Measurements from ENCODE around the gene RECQL5. TPM values are rescaled to one million over a fixed set of nuclear protein-coding genes. Genes with fewer than 3 reads are reported as not detected.

Gene RECQL5
- total and polyA plus RNA-seq, 11 donors: 6.0 to 15.9 (median 10.2) TPM

DNA sequence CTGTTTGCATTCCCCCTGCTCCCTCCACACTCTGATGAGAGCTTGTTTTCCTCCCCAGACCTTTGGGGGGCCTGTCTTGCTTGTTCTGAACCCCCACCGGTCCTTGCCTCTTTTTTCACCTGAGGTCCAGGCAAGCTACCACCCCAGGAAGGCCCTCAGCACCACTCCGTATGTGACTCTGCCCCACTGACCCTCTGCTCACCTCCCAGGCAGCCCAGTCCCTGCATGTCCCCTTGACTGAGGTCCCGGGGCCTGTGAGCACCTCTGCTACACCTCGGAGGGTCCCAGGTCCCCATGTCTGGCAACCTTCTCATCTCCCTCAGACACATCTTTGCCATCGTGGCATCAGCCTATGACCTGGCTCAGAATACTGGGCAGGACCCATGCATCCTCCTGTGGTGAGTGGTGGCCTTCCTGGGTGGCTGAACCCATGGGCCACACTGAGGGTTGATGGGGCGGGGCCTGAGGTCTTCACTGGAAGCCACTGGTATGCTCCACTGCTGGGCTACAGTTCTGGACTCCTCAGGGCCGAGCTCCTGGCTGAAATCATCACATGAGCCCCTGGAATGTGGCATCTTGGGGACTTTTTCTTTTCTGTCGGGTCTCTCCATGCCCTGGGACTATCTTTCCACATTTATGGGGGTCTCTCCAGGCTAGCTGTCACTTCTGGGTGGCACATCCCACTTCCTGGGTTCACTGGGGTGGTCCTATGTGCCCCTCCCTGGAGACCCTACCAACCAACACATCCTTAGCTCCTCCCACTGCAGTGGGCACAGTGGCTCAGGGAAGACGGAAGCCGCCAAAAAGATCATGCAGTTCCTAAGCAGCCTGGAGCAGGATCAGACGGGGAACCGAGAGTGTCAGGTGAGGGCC lies 75.9 kb downstream of the RECQL5 start:
- DNase-seq: peak in 1 of 5 donors; percentile 15
- WGBS, 4 donors: 85 to 88% (median 86%) methylated on average over 12 of the region's 12 CpGs
- ATAC-seq: no peak
- peaks cover 0 to 4% (median 0%) of the 10 kb centered on the region in 9 donors for H3K36me3 ChIP-seq
- no peaks in the 10 kb centered on the region for H3K9me3 ChIP-seq
- H3K27me3 ChIP-seq: no peaks in the 10 kb centered on the region
- peaks cover 0 to 29% (median 14%) of the 10 kb centered on the region in 12 donors for H3K4me1 ChIP-seq
- TF ChIP-seq POLR2A (IDR thresholded peaks at IDR 0.05): no peak
- TF ChIP-seq, protein P1, sequence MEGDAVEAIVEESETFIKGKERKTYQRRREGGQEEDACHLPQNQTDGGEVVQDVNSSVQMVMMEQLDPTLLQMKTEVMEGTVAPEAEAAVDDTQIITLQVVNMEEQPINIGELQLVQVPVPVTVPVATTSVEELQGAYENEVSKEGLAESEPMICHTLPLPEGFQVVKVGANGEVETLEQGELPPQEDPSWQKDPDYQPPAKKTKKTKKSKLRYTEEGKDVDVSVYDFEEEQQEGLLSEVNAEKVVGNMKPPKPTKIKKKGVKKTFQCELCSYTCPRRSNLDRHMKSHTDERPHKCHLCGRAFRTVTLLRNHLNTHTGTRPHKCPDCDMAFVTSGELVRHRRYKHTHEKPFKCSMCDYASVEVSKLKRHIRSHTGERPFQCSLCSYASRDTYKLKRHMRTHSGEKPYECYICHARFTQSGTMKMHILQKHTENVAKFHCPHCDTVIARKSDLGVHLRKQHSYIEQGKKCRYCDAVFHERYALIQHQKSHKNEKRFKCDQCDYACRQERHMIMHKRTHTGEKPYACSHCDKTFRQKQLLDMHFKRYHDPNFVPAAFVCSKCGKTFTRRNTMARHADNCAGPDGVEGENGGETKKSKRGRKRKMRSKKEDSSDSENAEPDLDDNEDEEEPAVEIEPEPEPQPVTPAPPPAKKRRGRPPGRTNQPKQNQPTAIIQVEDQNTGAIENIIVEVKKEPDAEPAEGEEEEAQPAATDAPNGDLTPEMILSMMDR (IDR thresholded peaks at IDR 0.05): no peak
- intact Hi-C loops (cut with DNase I): loop anchor here in 1 of 10 donors (10.0 kb wide), 1 partner anchor 166 kb away; no protein-coding TSS in a partner anchor
- H3K4me3 ChIP-seq: no peak overlapping the region
- no peak overlapping the region for H3K27ac ChIP-seq

DNA sequence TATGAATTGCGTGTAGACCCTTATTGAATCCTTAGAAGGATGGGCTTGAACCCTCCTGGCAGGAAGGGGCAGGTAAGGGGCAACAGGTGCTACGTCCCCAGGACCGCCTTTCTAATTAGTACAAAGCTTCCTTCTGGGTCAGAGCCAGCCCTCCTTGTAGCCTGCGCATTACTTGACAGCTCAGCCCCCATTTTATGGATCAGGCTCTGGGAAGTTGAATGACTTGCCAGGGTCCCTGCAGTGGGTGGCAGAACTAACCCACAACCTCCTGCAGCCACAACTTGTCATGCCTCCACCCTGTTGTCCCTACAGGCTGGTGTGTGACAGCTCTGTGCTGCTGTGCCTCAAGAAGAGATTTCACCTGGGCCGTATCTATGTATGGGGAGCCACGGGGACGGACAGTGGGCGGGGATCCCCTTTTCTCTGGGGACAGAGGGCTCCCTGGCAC lies 76.6 kb downstream of the RECQL5 start:
- Histone ChIP-seq H3K27me3 (no peaks in the 10 kb centered on the region), H3K27ac (peak overlapping the region in 3 of 12 donors; percentile 73 to 96 (median 91)), H3K36me3 (peaks cover 0 to 4% (median 0%) of the 10 kb centered on the region in 9 donors), H3K9me3 (no peaks in the 10 kb centered on the region), H3K4me1 (peaks cover 0 to 29% (median 14%) of the 10 kb centered on the region in 12 donors), H3K4me3 (peak overlapping the region in 1 of 12 donors; percentile 75)
- ATAC-seq: no peak
- TF ChIP-seq, protein P1 (IDR thresholded peaks at IDR 0.05): no peak
- WGBS, 4 donors: 85 to 87% (median 86%) methylated on average over 8 of the region's 8 CpGs
- intact Hi-C loops (cut with DNase I): loop anchor here in 1 of 10 donors (10.0 kb wide), 1 partner anchor 166 kb away; no protein-coding TSS in a partner anchor
- peak in 1 of 5 donors; percentile 15 for DNase-seq

DNA sequence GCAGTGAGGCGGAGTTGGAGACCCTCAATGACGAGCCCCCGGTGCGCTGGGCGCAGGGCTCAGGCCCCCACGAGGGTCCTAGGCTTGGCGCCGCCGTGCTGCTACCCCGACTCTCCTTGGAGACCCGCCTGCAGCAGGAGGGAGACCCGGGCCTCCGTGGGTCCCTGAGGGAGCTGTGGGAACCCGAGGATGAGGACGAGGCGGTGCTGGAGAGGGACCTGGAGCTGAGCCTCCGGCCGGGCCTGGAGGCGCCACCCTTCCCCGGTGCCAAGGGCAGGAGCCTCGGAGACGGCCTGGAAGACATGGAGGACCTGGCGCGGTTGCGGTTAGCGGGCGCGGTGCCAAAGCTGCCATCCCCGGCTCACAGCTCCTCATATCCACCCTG lies 77.0 kb downstream of the RECQL5 start:
- intact Hi-C loops (cut with DNase I): loop anchor here in 9 of 10 donors (1.0 to 10.0 kb wide), 11 partner anchors 63 to 318 kb away; partner anchors contain the start of genes CASKIN2 (in 6 of the 9), TSEN54 (in 5 of the 9), LLGL2 (in 3 of the 9) and MIF4GD (in 1 of the 9)
- WGBS, 4 donors: 63 to 68% (median 67%) methylated on average over 20 to 29 of the region's 29 CpGs
- Histone ChIP-seq H3K4me3 (peak overlapping the region; percentile 20 to 92 (median 75)), H3K4me1 (peaks cover 0 to 29% (median 14%) of the 10 kb centered on the region in 12 donors), H3K9me3 (no peaks in the 10 kb centered on the region), H3K36me3 (peaks cover 0 to 4% (median 0%) of the 10 kb centered on the region in 9 donors), H3K27me3 (no peaks in the 10 kb centered on the region), H3K27ac (peak overlapping the region; percentile 44 to 98 (median 92))
- DNase-seq: peak in 2 of 5 donors; percentile 30 to 69
- no peak for ATAC-seq
- TF ChIP-seq POLR2A (IDR thresholded peaks at IDR 0.05): no peak
- TF ChIP-seq, protein P1 (IDR thresholded peaks at IDR 0.05): no peak
